Fibroblast of skin of scalp (primary cell): Measurements from ENCODE around the gene DEFB115. TPM values are rescaled to one million over a fixed set of nuclear protein-coding genes. Genes with fewer than 3 reads are reported as not detected.
"Not testable (repeated sequence)": the region's sequence is repeated elsewhere in the genome, so short reads cannot be mapped to it uniquely, and the experiment has no call there.

Experiments used
- DNase-seq: peaks from one replicate; pipeline ENCODE4 v3.0.0-alpha.2; 2013
- polyA plus RNA-seq, 2 experiments: library from polyadenylated mRNA; unstranded; fragments of 120-200 nt; gene quantifications; one replicate each; pipeline ENCODE4 v1.2.1, GENCODE V29; 2013; ENCODE audit not compliant: insufficient read length in 2 of 2

Gene DEFB115
- polyA plus RNA-seq (2013, experiment 1 of 2; ENCODE audit: insufficient read length), result not detected
- polyA plus RNA-seq (2013, experiment 2 of 2; ENCODE audit: insufficient read length), result not detected

GRCh38 chr20:31257364-31257763, at the start of gene DEFB115:
TSS of gene DEFB115 (plus strand) at chr20:31257664. CDS start at chr20:31257664, 0 bp downstream.
- no peak for DNase-seq

- DNase-seq, result no peak
These were observed 20.5 kb upstream of the DEFB115 start for GRCh38 chr20:31236953-31237352.

- no peak for DNase-seq
These were observed 19.7 kb upstream of the DEFB115 start for GRCh38 chr20:31237763-31238162.

GRCh38 chr20:31239139-31239538, 18.3 kb upstream of the DEFB115 start:
- DNase-seq, result no peak

- no peak for DNase-seq
These were observed 505 bp upstream of the DEFB115 start for GRCh38 chr20:31256959-31257358.

- no peak for DNase-seq
These were observed 3.0 kb downstream of the DEFB115 start for GRCh38 chr20:31260326-31260932.

GRCh38 chr20:31274441-31274840, 17.0 kb downstream of the DEFB115 start:
- DNase-seq, result no peak

GRCh38 chr20:31278178-31278577, 20.7 kb downstream of the DEFB115 start:
- no peak for DNase-seq

- DNase-seq, result not testable (repeated sequence)
These were observed 27.5 kb downstream of the DEFB115 start for GRCh38 chr20:31284964-31285363.

- no peak for DNase-seq
These were observed 51.2 kb downstream of the DEFB115 start, which contains the start of gene DEFB116 for GRCh38 chr20:31308535-31309162. TSS of gene DEFB116 (minus strand) at chr20:31308585. CDS start at chr20:31308585, 0 bp downstream.
